K562 (cell line): ENCODE measurements around the gene TGFA. TPM values are rescaled to one million over a fixed set of nuclear protein-coding genes. Genes with fewer than 3 reads are reported as not detected.

Experiments
- CEBPG ChIP-seq, 3 experiments: fragments of 200-800 bp in 1 of 3; sonication (Bioruptor generic) in 1 of 3; sonication (generic) in 1 of 3; formaldehyde crosslinking in 1 of 3; IDR thresholded peaks in 2 of 3; conservative IDR thresholded peaks in 1 of 3; 2 replicates each; pipeline versions ENCODE4 v1.6.1 to v1.8.0; 2016 to 2022; ENCODE audit warnings: missing compliant biosample characterization in 2 of 3, missing genetic modification characterization in 2 of 3, mild to moderate bottlenecking in 1 of 3, missing genetic modification reagents in 1 of 3
- ESRRA ChIP-seq: fragments of 450-650 bp; IDR thresholded peaks from 2 replicates; pipeline ENCODE4 v1.6.1; 2014; ENCODE audit warnings: low read depth, mild to moderate bottlenecking, moderate library complexity, borderline replicate concordance
- L3MBTL2 ChIP-seq: fragments of 450-650 bp; IDR thresholded peaks from 2 replicates; pipeline ENCODE4 v1.6.1; 2016; ENCODE audit warnings: mild to moderate bottlenecking, moderate library complexity
- MGA ChIP-seq: fragments of 450-650 bp; IDR thresholded peaks from 2 replicates; pipeline ENCODE4 v1.6.1; 2016; ENCODE audit warnings: mild to moderate bottlenecking, moderate library complexity
- NR2C2 ChIP-seq, 2 experiments: fragments of 200-800 bp in 1 of 2; sonication (Bioruptor generic) in 1 of 2; sonication (generic) in 1 of 2; formaldehyde crosslinking in 1 of 2; IDR thresholded peaks; 2 replicates each; pipeline versions ENCODE4 v1.6.1 to v1.8.0; 2016 to 2022; ENCODE audit warnings: mild to moderate bottlenecking in 1 of 2, missing compliant biosample characterization in 1 of 2, missing genetic modification characterization in 1 of 2, missing genetic modification reagents in 1 of 2
- SOX6 ChIP-seq: fragments of 450-650 bp; IDR thresholded peaks from 2 replicates; pipeline ENCODE4 v1.6.1; 2014; ENCODE audit warnings: mild to moderate bottlenecking
- ZBTB49 ChIP-seq: sonication (generic); formaldehyde crosslinking; IDR thresholded peaks from 2 replicates; pipeline ENCODE4 v1.8.0; 2022; ENCODE audit warnings: missing genetic modification reagents, mild to moderate bottlenecking, borderline replicate concordance
- ZKSCAN8 ChIP-seq: fragments of 200-800 bp; sonication (Bioruptor generic); IDR thresholded peaks from 2 replicates; pipeline ENCODE4 v1.6.1; 2016; ENCODE audit warnings: missing genetic modification characterization, missing compliant biosample characterization
- ZNF175 ChIP-seq: fragments of 200-800 bp; sonication (Bioruptor generic); IDR thresholded peaks from 2 replicates; pipeline ENCODE4 v1.6.1; 2016; ENCODE audit warnings: low read depth, mild to moderate bottlenecking, missing genetic modification characterization, missing compliant biosample characterization
- polyA plus RNA-seq, 8 experiments: library from polyadenylated mRNA; depleted of rRNA in 4 of 8; stranded (reverse) in 5 of 8; unstranded in 3 of 8; fragments of >200 nt; fragmentation: Nextera tagmentation in 2 of 8; fragmentation: Illumina TruSeq in 1 of 8; extraction: Ambion mirVana in 2 of 8; extraction: Trizol in 1 of 8; gene quantifications; 2 replicates each; pipeline versions ENCODE4 v1.2.1 to v1.2.3, GENCODE V29; 2011 to 2014; ENCODE audit warnings: inconsistent platforms in 1 of 8, missing spikeins in 1 of 8
- total RNA-seq, 7 experiments: library from RNA; depleted of rRNA in 6 of 7; stranded (reverse); fragments of >200 nt in 6 of 7; fragmentation: Illumina TruSeq in 2 of 7; extraction: Trizol in 2 of 7; gene quantifications; 2 replicates each; pipeline versions ENCODE4 v1.2.1 to v1.2.3, GENCODE V29; 2011 to 2021; ENCODE audit warnings: low replicate concordance in 1 of 7

Gene TGFA
- total and polyA plus RNA-seq, 9 of the 15 experiments (the other 6 are each of a cell fraction or from before 2014, with no cell fraction given), result not detected

- TF ChIP-seq MGA (no peak), L3MBTL2 (no peak), ZNF175 (CRISPR knock-in tag) (peak; percentile 75), CEBPG (CRISPR knock-in tag; IDR thresholded peaks at IDR 0.05) (0 out of 2 replicates have a peak, but pooled peaks have one; percentile 29), CEBPG (tag; conservative IDR thresholded peaks at IDR 0.05 in 1 of 2, IDR thresholded peaks at IDR 0.05 in 1 of 2) (peak; percentile 55 to 97), ZKSCAN8 (CRISPR knock-in tag) (no peak), ESRRA (0 out of 2 replicates have a peak, but pooled peaks have one; percentile 21), ZBTB49 (CRISPR knock-in tag) (no peak), SOX6 (peak; percentile 71), NR2C2 (CRISPR knock-in tag; IDR thresholded peaks at IDR 0.05) (no peak), NR2C2 (tag; IDR thresholded peaks at IDR 0.05) (peak; percentile 33; the same call in 1 of the 2 replicates)
Observed at GRCh38 chr2:70431716-70432347, 121.8 kb downstream of the TGFA start (continued).
